Esophagus muscularis mucosa (tissue), 4 donors: Measurements from ENCODE around the gene STX8.

ENCODE experiments used
- EP300 ChIP-seq: sonication (generic); formaldehyde crosslinking; IDR thresholded peaks from one replicate; pipeline ENCODE4 v1.6.1; 2017; ENCODE audit warnings: antibody characterized with exemption
- POLR2A ChIP-seq: fragments of 450-650 bp; IDR thresholded peaks from one replicate; pipeline ENCODE4 v1.6.1; 2017; ENCODE audit warnings: antibody characterized with exemption, moderate library complexity, mild to moderate bottlenecking, low read depth
- POLR2AphosphoS5 ChIP-seq, 2 donors: sonication (generic); formaldehyde crosslinking; IDR thresholded peaks; one replicate each; pipeline ENCODE4 v1.6.1; 2017; ENCODE audit warnings: antibody characterized with exemption in 2 of 2
- TF ChIP-seq, protein P1 (sequence below), 3 experiments: fragments of 200-600 bp in 2 of 3; fragments of 450-650 bp in 1 of 3; sonication (generic) in 2 of 3; IDR thresholded peaks; one replicate each; pipeline ENCODE4 v1.5.1; 2017 to 2019; ENCODE audit warnings: antibody characterized with exemption in 3 of 3, mild to moderate bottlenecking in 2 of 3, moderate library complexity in 1 of 3

DNA sequence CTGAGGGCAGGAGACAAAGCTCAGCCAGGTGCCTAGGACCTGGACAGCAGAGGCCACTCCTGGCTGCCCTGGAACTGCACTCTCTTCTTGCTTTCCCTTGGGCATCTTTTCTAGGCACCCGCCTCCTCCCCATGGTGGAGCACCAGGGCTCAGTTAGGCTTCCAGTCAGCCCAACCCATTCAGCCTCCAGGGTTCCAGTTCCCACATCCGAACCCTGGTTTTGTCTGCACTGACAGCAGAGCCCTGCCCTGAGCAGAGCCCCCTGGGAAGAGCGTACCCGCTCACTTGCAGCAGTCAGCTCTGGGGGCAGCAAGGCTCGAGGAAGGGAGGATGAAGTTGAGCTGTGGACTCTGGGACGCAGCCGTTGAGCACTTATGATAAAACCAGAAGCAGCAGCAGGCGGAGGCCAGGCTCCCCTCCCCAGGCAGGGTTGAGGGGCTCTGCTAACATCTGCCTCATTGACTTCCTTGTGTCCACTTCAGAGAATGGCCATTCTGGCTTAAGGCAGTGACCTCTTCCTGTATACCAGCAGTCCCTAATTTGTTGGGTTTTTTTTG, 341.2 kb downstream of the STX8 start:
- TF ChIP-seq, protein P1, sequence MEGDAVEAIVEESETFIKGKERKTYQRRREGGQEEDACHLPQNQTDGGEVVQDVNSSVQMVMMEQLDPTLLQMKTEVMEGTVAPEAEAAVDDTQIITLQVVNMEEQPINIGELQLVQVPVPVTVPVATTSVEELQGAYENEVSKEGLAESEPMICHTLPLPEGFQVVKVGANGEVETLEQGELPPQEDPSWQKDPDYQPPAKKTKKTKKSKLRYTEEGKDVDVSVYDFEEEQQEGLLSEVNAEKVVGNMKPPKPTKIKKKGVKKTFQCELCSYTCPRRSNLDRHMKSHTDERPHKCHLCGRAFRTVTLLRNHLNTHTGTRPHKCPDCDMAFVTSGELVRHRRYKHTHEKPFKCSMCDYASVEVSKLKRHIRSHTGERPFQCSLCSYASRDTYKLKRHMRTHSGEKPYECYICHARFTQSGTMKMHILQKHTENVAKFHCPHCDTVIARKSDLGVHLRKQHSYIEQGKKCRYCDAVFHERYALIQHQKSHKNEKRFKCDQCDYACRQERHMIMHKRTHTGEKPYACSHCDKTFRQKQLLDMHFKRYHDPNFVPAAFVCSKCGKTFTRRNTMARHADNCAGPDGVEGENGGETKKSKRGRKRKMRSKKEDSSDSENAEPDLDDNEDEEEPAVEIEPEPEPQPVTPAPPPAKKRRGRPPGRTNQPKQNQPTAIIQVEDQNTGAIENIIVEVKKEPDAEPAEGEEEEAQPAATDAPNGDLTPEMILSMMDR (IDR thresholded peaks at IDR 0.05) = no peak
- TF ChIP-seq EP300 = no peak
- TF ChIP-seq POLR2AphosphoS5 (IDR thresholded peaks at IDR 0.05) = no peak
- no peak for TF ChIP-seq POLR2A
